GM18873 (cell line): ENCODE data around the gene WDR93.
A peak's percentile ranks its signal among the peaks of the same experiment; 100 is the strongest.

Experiments
- ATAC-seq: cut with Tn5 transposase; IDR thresholded peaks from one replicate; pipeline ENCODE4 v1.9.1; 2021; ENCODE audit warnings: mild to moderate bottlenecking, moderate library complexity, moderate number of reproducible peaks; ENCODE audit not compliant: unreplicated experiment, low FRiP score

The WDR93 gene

DNA sequence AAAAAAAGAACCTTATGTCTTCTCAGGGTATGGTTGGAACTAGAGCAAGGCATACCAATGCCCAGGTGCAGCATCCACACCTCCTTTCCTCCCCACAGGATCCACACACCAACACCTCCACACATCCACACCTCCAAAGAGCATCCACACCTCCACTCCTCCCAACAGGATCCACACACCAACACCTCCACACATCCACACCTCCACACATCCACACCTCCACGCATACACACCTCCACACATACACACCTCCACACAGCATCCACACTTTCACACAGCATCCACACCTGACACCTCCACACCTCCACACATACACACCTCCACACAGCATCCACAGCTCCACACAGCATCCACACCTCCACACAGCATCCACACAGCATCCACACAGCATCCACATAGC is 55.2 kb downstream of the WDR93 start:
- no peak for ATAC-seq

DNA sequence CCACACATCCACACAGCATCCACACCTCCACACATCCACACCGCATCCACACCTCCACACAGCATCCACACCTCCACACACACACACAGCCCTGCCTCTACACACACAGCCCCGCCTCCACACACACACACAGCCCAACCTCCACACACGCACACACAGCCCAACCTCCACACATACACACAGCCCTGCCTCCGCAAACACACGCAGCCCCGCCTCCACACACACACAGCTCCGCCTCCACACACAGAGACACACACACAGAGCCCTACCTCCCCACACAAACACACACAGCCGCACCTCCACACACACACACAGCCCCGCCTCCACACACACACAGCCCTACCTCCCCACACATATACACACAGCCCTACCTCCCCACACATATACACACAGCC is 55.8 kb downstream of the WDR93 start:
- ATAC-seq, result no peak

DNA sequence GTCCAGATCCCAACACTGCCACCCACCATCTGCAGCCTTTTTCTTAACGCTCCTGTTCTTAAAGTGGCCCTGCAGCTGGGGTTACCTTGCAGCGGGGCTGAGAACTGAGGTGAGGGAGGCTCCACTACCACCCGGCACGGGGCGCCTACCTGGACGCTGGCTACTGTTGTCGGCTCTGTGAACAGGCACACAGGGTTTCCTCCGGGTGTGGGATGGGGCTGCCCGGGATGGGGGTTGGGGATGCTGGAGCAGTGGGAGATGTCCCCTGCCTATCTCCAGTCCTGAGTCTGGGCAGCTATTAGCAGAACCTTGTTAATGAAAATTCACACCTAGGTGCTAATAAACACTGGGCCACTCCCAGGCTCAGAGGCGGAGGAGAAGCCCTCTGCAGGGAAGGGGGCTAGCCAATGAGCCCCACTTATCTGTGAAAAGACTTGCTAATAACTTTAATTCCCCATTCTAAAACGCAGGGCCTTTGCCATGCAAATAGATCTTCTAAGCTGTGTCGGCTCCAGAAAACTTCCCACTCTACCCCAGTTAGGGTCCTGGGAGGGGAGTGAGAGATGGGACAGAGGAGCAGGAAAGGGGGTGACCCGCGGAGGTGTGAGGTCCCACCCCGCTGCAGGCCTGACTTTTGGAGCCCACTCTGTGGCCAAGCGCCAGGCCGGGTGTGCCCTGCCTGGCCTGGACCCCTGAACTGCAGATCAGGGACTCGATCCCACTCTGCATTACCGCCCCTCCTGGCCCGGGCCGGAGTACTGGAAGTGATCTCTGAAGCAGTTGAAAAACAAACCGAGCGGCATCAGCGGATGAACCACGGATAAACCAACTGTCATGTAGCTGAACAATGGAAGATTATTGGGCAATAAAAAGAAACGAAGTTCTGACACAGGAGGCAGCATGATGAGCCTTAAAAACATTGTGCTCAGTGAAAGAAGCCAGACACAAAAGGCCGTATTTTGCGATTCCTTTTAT is 57.4 kb downstream of the WDR93 start:
- ATAC-seq, result no peak

DNA sequence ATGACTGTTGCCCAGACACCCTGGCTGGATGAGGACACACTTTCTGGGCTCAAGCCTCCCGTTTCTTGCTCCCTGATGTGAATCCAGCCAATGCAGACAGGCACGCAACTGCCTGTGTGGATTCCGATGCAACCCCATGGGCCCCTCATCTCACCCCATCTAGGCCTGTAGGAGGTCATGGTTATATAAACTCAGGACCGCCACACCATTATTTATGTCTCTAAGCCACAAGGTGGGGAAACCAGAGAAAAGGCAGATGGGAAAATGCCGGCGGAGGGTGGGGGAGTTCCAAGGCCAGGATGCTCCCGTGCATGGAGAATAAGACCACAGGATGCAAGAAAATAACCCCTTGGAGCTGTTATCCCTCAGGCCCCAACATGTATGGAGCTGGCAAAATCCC is 58.4 kb downstream of the WDR93 start:
- ATAC-seq, result no peak

DNA sequence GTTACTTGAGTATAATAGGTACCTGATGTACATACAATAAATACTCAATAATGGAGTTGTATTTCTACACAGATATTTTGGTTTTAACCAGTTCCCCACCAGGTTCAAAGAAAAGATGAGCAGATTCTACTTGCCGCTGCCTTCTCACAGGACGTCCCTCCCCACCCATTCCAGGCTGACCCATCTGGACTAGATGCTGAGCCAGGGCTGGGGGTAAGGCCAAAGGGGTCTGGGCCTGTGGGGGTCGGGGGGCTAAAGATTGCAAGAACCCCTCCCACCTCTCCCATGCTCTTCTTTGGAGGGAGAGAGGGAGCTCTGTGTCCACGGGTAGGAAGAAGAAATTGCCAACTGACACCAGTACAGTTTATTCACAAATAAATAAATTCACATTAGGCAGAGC is 58.9 kb downstream of the WDR93 start:
- ATAC-seq, result no peak

DNA sequence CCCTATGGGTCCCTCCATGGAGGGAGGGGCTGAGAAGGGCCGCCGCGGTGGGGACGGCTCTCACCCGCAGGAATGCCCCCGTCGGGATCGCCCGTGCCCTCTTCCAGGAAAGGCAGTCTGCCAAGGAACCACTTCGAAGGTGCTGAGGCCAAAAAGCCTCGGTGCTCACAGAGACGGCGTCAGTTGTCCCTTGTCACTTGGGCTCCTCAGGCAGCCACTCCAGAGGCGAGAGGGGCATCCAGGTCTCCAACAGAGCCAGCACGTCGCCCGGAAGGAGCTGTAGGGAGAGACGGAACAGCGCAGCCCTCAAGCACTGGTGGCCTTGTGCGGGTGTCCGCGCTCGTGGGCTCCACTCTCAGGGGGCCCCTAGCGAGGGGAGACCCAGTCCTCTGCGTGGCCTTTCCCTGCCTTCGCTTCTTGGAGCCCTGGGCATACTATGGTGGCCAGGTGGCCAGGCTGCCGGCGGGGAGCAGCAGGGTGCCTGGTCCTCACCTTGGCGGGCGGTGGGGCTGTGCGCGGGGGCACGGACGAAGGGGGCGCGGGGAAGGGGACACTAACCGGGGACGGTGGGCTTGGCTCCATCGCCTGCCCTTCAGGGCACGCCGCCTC is 59.4 kb downstream of the WDR93 start:
- ATAC-seq, result no peak

DNA sequence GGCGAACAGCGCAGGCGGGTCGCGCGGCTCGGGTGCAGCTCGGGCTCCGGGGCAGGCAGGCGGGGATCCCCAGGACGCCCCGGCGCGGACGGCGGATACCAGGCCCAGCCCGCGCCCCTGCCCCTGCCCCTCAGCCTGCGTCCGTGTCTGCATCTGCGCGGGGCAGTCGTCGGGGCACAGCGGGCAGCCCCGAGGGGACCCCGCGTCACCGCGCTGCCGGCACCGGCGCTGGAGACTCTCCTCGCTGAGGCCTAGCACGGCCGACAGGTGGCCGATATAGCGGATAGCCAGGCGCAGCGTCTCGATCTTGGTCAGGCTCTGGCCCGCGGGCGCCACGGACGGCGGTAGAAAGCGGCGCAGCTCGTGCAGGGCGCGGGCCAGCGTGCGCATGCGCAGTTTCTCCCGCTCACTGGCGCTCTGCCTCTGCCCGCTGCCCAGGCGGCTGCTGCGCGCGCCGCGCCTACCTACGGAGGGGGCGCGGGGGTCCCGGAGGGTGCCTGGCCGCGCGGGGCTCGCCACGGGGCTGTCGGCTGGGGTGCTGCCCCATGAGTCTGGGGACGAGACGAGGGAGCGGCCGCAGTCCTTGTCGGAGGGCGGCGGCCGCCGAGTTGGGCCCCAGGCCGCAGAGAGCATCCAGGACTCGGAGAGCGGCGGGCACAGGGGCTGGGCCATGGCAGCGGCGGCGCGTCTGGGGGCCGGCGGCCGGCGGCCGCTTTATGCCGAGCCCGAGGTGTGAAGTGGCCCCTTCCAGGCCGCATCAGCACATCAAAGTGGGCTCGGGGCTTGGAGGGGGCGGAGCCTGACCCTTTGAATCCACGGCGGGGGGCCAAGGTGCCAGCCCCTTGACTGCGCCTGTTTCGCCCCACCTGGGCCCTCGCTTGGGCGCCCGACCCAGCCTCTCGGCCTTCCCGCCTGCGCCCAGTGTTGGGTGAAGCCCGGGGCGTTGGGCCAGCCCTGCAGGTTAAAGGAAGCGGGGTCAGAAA is 60.2 kb downstream of the WDR93 start, which contains the start of gene MESP1:
TSS of gene MESP1 (minus strand) at position 690 of the 983 bp plus-strand sequence. CDS start at position 672, 18 bp downstream.
- ATAC-seq, result peak; percentile 91

DNA sequence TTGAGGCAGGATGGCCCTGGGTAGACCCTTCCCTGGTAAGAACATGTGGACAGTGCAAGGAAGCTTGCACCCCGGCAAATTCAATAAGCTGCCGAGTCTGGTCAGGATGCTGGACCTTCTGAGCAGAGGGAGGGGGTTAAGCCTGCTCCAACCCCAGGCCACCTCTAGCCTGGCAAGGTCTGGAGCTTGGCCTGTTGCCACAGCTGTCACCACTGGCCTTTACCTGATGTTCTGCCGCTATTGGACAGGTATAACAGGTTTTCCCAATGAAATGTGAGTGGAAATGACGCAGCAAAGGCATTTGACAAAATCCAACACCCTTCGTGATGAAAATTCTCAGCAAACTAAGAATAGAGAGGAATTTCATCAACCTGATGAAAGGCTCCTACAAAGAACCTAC is 61.1 kb downstream of the WDR93 start:
- no peak for ATAC-seq

DNA sequence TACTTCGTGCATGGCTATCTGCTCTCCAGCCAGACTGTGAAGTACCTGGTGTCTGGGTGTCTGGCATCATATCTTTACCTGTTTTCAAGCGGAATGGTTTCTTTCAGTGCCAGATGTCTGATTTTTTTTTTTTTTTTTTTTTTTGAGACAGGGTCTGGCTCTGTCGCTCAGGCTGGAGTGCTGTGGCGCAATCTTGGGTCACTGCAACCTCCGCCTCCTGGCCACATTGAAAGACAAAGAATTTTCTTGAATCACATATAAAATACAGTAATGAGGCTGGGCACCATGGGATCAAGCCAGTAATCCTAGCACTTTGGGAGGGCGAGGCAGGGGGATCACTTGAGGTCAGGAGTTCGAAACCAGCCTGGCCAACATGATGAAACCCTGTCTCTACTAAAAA is 63.2 kb downstream of the WDR93 start:
- no peak for ATAC-seq

DNA sequence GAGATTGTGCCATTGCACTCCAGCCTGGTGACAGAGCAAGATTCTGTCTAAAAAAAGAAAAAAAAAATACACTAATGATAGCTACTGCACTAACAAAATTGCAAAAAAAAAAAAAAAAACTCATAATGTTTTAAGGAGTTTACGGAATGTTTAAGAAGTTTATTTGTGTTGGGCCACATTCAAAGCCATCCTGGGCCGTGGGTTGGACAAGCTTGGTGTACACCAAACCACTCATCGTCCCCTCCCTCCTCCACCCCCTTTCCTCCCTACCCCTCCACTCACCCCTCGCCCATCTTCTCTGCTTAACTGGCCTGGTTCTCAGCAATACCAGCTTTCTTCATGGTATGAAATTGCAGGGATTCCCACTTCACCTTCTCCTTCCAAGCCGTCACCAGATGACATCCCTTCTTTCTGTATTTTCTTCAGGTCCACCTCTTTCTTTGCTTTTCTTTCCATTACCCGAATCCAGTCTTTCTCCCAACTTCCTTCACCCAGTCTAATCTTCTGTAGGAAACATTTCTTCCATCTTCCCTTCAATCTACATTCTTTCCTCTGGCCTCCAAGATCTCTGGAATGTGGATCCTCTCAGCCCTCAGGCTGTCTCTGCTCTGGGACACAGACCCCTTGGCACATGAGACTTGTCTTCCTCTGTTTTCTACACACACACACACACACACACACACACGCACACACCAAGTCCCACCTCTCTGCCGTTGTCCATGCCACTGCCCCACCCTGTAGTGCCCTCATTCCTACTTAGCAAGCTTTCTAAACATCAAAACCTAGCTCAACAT is 63.9 kb downstream of the WDR93 start:
- ATAC-seq, result no peak

DNA sequence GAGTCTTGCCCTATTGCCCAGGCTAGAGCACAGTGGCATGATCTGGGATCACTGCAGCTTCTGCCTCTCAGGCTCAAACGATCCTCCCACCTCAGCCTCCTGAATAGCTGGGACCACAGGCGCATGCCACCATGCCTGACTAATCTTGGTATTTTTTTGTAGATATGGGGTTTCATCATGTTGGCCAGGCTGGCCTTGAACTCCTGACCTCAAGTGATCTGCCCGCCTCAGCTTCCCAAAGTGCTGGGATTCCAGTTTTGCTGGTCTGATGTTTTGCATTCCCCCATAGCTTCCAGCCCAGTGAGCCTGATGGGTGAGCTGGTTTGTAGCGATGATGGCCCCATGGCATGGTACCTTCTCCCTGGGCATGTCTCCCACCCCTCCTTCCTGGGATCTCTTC is 65.1 kb downstream of the WDR93 start:
- no peak for ATAC-seq

DNA sequence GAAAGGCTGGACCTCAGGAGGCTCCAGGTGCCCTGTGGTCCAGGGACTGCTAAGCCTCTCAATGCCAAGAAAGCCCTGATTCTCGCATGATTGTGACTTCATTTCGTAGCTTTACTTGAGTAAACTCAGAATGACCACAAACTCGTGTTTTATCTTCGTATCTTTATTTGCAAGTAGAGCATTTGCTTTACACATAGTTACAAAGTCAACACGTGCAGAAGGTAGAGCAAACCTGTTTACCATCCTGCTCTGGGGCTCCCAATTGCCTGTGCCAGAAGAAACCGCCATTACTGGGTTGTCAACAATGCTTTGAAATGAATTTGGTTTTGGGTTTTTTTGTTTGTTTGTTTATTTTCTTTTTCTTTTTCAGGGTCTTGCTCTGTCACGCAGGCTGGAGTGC is 66.3 kb downstream of the WDR93 start:
- no peak for ATAC-seq

DNA sequence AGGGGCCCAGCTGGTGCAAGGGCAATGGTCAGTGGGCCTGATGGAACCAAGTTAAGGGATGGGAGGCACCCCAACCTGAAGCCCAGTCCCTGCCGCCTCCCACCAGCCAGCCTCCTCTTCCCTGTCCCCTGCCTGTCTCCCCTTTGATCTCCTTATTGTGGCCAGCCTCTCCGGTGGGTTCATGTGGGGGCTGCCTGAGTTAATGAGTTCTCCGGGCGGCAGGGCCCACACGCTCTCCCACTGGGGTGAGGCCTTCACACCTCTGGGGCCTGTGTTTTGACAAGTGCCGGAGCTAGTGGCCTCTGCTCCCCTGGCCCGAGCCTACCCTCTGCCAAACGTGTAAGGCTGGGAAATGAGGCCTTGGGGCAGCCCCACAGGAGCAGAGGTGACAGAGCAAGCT is 67.7 kb downstream of the WDR93 start:
- no peak for ATAC-seq

DNA sequence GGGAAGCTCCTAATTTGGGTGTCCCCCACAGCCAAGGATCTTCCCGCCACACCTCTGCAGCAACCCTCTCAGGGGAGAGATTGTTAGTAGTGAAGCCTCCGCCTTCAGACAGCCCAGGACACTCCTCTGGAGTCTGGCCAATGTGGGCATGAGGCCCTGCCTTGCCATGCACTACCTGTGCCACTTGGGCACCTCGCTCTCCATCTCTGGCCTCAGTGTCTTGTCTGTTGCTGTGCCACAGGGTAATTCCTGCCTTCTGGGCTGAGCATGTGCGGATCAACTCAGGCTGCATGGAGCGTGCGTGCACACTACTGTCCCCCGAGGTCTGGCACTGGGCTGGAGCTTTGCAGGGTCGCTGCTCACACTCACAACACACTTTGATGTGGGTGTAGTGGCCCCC is 68.4 kb downstream of the WDR93 start:
- no peak for ATAC-seq

DNA sequence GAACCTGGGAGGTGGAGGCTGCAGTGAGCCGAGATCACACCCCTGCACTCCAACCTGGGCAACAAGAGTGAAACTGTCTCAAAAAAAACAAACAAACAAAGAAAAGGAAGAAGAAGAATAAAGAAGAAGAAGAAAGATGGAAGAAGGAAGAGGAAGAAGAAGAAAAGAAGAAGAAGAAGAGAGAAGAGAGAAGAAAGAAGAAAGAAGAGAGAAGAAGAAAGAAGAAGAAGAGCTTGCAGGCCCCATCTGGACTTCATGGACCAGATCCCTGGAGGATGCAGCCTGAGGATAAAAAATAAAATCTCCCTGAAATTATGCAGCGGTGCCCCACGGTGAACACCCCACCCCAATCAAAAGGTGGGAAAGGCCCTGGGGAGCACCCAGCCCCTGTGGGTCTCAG is 69.2 kb downstream of the WDR93 start:
- ATAC-seq, result no peak

DNA sequence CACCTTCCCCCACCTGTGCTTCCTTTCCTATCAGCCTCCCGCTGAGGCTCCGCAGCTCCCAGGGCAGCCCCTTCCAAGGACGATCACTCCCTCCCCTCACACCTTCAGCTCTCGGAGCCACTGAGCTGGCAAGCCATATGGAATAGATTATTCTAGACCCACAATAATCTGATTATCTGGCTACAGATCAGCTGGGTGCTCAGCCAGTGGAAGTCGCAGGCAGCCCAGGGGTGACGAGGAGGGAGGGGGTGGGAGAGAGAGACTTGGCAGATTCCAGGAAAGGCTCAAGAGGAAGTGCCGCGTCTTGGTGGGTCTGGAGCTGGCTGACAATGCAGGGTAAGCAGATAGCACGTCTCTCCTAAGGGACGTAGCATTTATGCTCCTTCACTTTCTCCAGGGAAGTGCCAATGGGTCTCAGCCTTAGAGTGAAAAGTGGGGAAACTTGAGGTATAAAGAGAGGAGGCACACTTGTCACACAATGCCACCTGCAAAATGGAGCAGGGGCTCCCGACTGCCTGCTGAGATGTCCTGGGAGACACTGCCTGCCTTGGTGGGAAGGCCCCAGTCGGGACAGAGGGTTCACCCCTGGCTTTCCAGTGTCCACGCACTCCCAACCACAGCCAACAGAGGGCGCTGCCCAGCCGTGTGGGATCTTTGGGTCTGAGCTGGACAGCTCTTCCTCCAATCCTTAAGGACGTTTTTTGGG is 69.8 kb downstream of the WDR93 start:
- ATAC-seq, result no peak

DNA sequence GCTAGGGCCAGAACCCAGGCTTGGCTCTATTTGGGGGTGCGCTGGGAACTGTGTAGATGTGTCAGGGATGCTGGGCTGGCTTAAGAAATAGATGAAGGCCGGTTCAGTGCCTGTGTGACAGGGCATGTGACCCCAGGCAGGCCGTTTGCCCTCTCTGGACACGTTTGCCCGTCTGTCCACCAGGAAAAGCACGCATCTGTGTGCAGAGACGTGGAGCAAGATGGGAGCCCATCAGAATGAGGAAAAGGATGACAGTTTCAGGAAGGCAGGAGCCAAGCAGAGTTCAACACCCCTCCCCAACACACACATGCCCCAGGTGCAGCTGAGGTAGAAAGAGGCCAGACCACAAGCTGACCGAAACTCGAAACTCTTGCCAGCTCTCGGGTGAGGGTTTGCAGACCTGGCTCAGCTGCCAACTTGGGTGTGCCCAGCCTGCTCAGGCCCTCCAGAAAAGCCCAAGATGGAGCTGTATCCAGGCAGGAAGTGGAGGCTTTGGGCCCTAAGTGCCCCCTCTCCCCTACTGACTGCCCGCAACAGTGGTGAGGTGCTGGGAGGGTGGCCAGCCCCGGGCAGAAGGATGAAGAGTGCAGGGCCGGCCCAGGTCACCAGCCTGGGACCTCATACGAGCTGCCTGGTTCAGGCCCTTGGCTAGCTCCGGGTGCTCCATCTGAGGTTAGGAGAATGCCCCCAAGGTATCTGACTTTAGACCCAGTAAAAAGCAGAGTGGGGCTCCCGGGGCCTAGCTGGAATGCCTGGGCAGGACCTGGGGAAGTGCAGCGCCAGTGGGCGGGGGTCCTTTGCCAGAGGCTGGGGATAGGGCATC is 70.6 kb downstream of the WDR93 start:
- no peak for ATAC-seq

DNA sequence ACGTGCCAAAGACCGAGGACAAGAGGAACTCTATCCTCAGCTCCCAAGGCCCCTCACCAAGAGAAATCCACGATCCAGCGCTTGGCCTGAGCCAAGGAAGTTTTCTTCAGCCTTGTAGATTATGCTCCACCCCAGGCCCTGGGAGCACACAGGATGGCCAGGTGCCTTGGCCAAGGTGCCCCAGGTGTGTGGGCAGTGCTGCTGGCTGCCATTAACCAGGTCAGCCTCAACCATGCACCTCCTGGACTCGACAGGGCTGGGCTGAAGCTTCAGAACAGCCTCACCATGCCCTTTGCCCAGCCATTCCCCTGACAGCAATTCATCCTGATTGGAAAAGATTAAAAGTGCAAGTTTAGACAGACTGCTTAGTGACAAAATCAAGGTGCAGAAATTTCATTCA is 71.3 kb downstream of the WDR93 start:
- no peak for ATAC-seq
